ENCODE measurements around the gene TJAP1. TPM values are rescaled to one million over a fixed set of nuclear protein-coding genes. Genes with fewer than 3 reads are reported as not detected.
"Not testable (repeated sequence)": the region's sequence is repeated elsewhere in the genome, so short reads cannot be mapped to it uniquely, and the experiment has no call there.

TJAP1 gene
- polyA plus RNA-seq, 1 donor from 2014 or later: 11.4 TPM

- TF ChIP-seq RAD21 (conservative IDR thresholded peaks at IDR 0.05): no peak
- no peak for TF ChIP-seq EZH2 (IDR thresholded peaks at IDR 0.05; ENCODE audit: borderline replicate concordance, insufficient read depth, low read length, poor library complexity, severe bottlenecking)
Observed at GRCh38 chr6:43532201-43532600, 54.8 kb downstream of the TJAP1 start (continued).

DNA sequence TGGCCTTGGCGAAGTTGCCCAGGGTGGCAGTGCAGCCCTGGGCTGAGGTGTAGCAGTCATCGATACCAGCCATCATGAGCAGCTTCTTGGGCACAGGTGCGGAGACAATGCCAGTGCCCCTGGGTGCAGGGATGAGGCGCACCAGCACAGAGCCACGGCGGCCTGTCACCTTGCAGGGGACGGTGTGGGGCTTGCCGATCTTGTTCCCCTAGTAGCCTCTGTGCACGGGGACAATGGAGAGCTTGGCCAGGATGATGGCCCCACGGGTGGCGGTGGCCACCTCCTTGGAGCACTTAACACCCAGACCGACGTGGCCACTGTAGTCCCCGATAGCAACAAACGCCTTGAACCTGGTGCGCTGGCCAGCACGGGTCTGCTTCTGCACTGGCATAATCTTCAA lies 61.6 kb downstream of the TJAP1 start:
- H3K9me2 ChIP-seq (ENCODE audit: insufficient read depth, low read length); H3K9ac ChIP-seq (ENCODE audit: low read length); H2AFZ ChIP-seq (ENCODE audit: low read depth, low read length); H3F3A ChIP-seq (ENCODE audit: insufficient read depth, low read length, poor library complexity, severe bottlenecking); H3K4me3 ChIP-seq (ENCODE audit: low read length); H3K9me3 ChIP-seq (ENCODE audit: low read length); H4K20me1 ChIP-seq (ENCODE audit: insufficient read depth); H3K27me3 ChIP-seq (ENCODE audit: insufficient read depth, low read depth, low read length); H3K27ac ChIP-seq (ENCODE audit: low read length); H3K36me3 ChIP-seq (ENCODE audit: insufficient read depth, low read length); H3K4me2 ChIP-seq (ENCODE audit: low read length); H3K79me2 ChIP-seq (replicated peaks; ENCODE audit: insufficient read depth, low read length): not testable (repeated sequence)

- not testable (repeated sequence) for H3K79me2 ChIP-seq (replicated peaks; ENCODE audit: insufficient read depth, low read length); H2AFZ ChIP-seq (ENCODE audit: low read depth, low read length); H3K9ac ChIP-seq (ENCODE audit: low read length); H3K36me3 ChIP-seq (ENCODE audit: insufficient read depth, low read length); H3K27ac ChIP-seq (ENCODE audit: low read length); H3K4me3 ChIP-seq (ENCODE audit: low read length); H3K4me2 ChIP-seq (ENCODE audit: low read length); H4K20me1 ChIP-seq (ENCODE audit: insufficient read depth); H3K9me3 ChIP-seq (ENCODE audit: low read length); H3F3A ChIP-seq (ENCODE audit: insufficient read depth, low read length, poor library complexity, severe bottlenecking); H3K9me2 ChIP-seq (ENCODE audit: insufficient read depth, low read length); H3K27me3 ChIP-seq (ENCODE audit: insufficient read depth, low read depth, low read length)
Observed at GRCh38 chr6:43539409-43539808, 62.0 kb downstream of the TJAP1 start.

GRCh38 chr6:43540507-43540906 lies 63.1 kb downstream of the TJAP1 start:
- Histone ChIP-seq H3K9me3 (ENCODE audit: low read length) (no peaks in the 10 kb centered on the region), H3F3A (ENCODE audit: insufficient read depth, low read length, poor library complexity, severe bottlenecking) (no peaks in the 10 kb centered on the region), H2AFZ (ENCODE audit: low read depth, low read length) (no peak overlapping the region), H4K20me1 (ENCODE audit: insufficient read depth) (no peaks in the 10 kb centered on the region), H3K4me2 (ENCODE audit: low read length) (no peak overlapping the region), H3K36me3 (ENCODE audit: insufficient read depth, low read length) (no peaks in the 10 kb centered on the region), H3K27me3 (ENCODE audit: insufficient read depth, low read depth, low read length) (no peaks in the 10 kb centered on the region), H3K9ac (ENCODE audit: low read length) (no peak overlapping the region), H3K27ac (ENCODE audit: low read length) (no peak overlapping the region), H3K4me3 (ENCODE audit: low read length) (no peak overlapping the region), H3K9me2 (ENCODE audit: insufficient read depth, low read length) (no peaks in the 10 kb centered on the region), H3K79me2 (replicated peaks; ENCODE audit: insufficient read depth, low read length) (no peaks in the 10 kb centered on the region)
- TF ChIP-seq EZH2 (IDR thresholded peaks at IDR 0.05; ENCODE audit: borderline replicate concordance, insufficient read depth, low read length, poor library complexity, severe bottlenecking): no peak
- TF ChIP-seq, protein P1, sequence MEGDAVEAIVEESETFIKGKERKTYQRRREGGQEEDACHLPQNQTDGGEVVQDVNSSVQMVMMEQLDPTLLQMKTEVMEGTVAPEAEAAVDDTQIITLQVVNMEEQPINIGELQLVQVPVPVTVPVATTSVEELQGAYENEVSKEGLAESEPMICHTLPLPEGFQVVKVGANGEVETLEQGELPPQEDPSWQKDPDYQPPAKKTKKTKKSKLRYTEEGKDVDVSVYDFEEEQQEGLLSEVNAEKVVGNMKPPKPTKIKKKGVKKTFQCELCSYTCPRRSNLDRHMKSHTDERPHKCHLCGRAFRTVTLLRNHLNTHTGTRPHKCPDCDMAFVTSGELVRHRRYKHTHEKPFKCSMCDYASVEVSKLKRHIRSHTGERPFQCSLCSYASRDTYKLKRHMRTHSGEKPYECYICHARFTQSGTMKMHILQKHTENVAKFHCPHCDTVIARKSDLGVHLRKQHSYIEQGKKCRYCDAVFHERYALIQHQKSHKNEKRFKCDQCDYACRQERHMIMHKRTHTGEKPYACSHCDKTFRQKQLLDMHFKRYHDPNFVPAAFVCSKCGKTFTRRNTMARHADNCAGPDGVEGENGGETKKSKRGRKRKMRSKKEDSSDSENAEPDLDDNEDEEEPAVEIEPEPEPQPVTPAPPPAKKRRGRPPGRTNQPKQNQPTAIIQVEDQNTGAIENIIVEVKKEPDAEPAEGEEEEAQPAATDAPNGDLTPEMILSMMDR (IDR thresholded peaks at IDR 0.05; ENCODE audit: poor library complexity, severe bottlenecking): no peak
- no peak for TF ChIP-seq POLR2AphosphoS5 (IDR thresholded peaks at IDR 0.05)
- no peak for TF ChIP-seq TAF1 (IDR thresholded peaks at IDR 0.05; ENCODE audit: low read depth)
- TF ChIP-seq MXI1 (conservative IDR thresholded peaks at IDR 0.05; ENCODE audit: poor library complexity, severe bottlenecking): no peak
- TF ChIP-seq EP300 (conservative IDR thresholded peaks at IDR 0.05; ENCODE audit: poor library complexity, severe bottlenecking): no peak
- TF ChIP-seq REST (IDR thresholded peaks at IDR 0.05; ENCODE audit: borderline replicate concordance): no peak
- TF ChIP-seq RAD21 (conservative IDR thresholded peaks at IDR 0.05): no peak
- TF ChIP-seq SMC3 (conservative IDR thresholded peaks at IDR 0.05; ENCODE audit: poor library complexity): no peak
